Loucy (cell line): Measurements from ENCODE around the gene CACNA2D3.

Source experiments
- H2AFZ ChIP-seq: fragments of 200-600 bp; sonication (generic); 2 replicates; pipeline ENCODE4 v1.6.0; 2016; ENCODE audit warnings: antibody characterized with exemption, mild to moderate bottlenecking, low read length, moderate library complexity
- H3F3A ChIP-seq: fragments of 200-600 bp; 2 replicates; pipeline ENCODE4 v1.6.0; 2016; ENCODE audit warnings: antibody characterized with exemption, low read depth, mild to moderate bottlenecking
- H3K27me3 ChIP-seq: fragments of 200-600 bp; sonication (generic); 2 replicates; pipeline ENCODE4 v1.6.1; 2014; ENCODE audit warnings: low read length, mild to moderate bottlenecking; ENCODE audit not compliant: insufficient read depth, poor library complexity, severe bottlenecking
- H3K36me3 ChIP-seq: fragments of 200-600 bp; sonication (generic); 2 replicates; pipeline ENCODE4 v1.6.1; 2016; ENCODE audit warnings: low read length; ENCODE audit not compliant: insufficient read depth
- H3K4me1 ChIP-seq: fragments of 200-600 bp; sonication (generic); 2 replicates; pipeline ENCODE4 v1.5.1; 2014; ENCODE audit warnings: low read length, mild to moderate bottlenecking; ENCODE audit not compliant: insufficient read depth, poor library complexity, severe bottlenecking
- H3K4me2 ChIP-seq: fragments of 200-600 bp; sonication (generic); 2 replicates; pipeline ENCODE4 v1.6.0; 2014; ENCODE audit warnings: antibody characterized with exemption, low read length, low read depth, mild to moderate bottlenecking; ENCODE audit not compliant: poor library complexity, severe bottlenecking
- H3K4me3 ChIP-seq: fragments of 200-600 bp; sonication (generic); 2 replicates; pipeline ENCODE4 v1.5.1; 2014; ENCODE audit warnings: low read length, mild to moderate bottlenecking, mixed read lengths; ENCODE audit not compliant: poor library complexity, severe bottlenecking
- H3K79me2 ChIP-seq: fragments of 200-600 bp; sonication (generic); 2 replicates; pipeline ENCODE4 v1.6.1; 2014; ENCODE audit warnings: low read length; ENCODE audit not compliant: insufficient read depth
- H3K9ac ChIP-seq: fragments of 200-600 bp; sonication (generic); 2 replicates; pipeline ENCODE4 v1.6.0; 2014; ENCODE audit warnings: mild to moderate bottlenecking, low read depth, low read length, moderate library complexity; ENCODE audit not compliant: poor library complexity, severe bottlenecking
- H3K9me2 ChIP-seq: fragments of 200-600 bp; sonication (generic); replicated peaks from 2 replicates; pipeline ENCODE4 v1.6.1; 2016; ENCODE audit warnings: low read depth, low read length, mixed read lengths
- H3K9me3 ChIP-seq: fragments of 200-600 bp; sonication (generic); 2 replicates; pipeline ENCODE4 v1.6.1; 2014; ENCODE audit warnings: mild to moderate bottlenecking, antibody characterized with exemption, low read length, low read depth; ENCODE audit not compliant: insufficient read depth
- H4K20me1 ChIP-seq: fragments of 200-600 bp; sonication (generic); 2 replicates; pipeline ENCODE4 v1.6.0; 2014; ENCODE audit warnings: antibody characterized with exemption, low read length, mild to moderate bottlenecking; ENCODE audit not compliant: insufficient read depth, poor library complexity, severe bottlenecking
- CTCF ChIP-seq: fragments of 200-600 bp; sonication (generic); conservative IDR thresholded peaks from 2 replicates; pipeline ENCODE4 v1.5.1; 2014; ENCODE audit warnings: mild to moderate bottlenecking, antibody characterized with exemption, low read length
- EZH2phosphoT487 ChIP-seq: fragments of 200-600 bp; IDR thresholded peaks from 2 replicates; pipeline ENCODE4 v1.6.1; 2018; ENCODE audit warnings: antibody characterized with exemption, mild to moderate bottlenecking, moderate library complexity, borderline replicate concordance

CACNA2D3 gene

GRCh38 chr3:54772051-54772450, 649.7 kb downstream of the CACNA2D3 start:
- Histone ChIP-seq H3F3A (no peaks in the 10 kb centered on the region), H3K9ac (no peak overlapping the region), H3K4me3 (no peak overlapping the region), H3K9me3 (no peaks in the 10 kb centered on the region), H3K4me1 (no peaks in the 10 kb centered on the region), H3K36me3 (no peaks in the 10 kb centered on the region), H3K9me2 (no peaks in the 10 kb centered on the region), H3K27me3 (no peaks in the 10 kb centered on the region), H2AFZ (no peak overlapping the region), H3K79me2 (no peaks in the 10 kb centered on the region), H3K4me2 (no peak overlapping the region), H4K20me1 (no peaks in the 10 kb centered on the region)
- TF ChIP-seq CTCF (no peak), EZH2phosphoT487 (no peak)

- Histone ChIP-seq H4K20me1 (no peaks in the 10 kb centered on the region), H3K4me1 (no peaks in the 10 kb centered on the region), H3K4me3 (no peak overlapping the region), H2AFZ (no peak overlapping the region), H3F3A (no peaks in the 10 kb centered on the region), H3K9me3 (no peaks in the 10 kb centered on the region), H3K79me2 (no peaks in the 10 kb centered on the region), H3K36me3 (no peaks in the 10 kb centered on the region), H3K9me2 (no peaks in the 10 kb centered on the region), H3K27me3 (no peaks in the 10 kb centered on the region), H3K4me2 (no peak overlapping the region), H3K9ac (no peak overlapping the region)
- TF ChIP-seq CTCF (no peak), EZH2phosphoT487 (no peak)
Observed at GRCh38 chr3:54772746-54773145, 650.4 kb downstream of the CACNA2D3 start.

GRCh38 chr3:54773271-54773670, 650.9 kb downstream of the CACNA2D3 start:
- H3K9me3 ChIP-seq: no peaks in the 10 kb centered on the region

More at GRCh38 chr3:54773271-54773670, 650.9 kb downstream of the CACNA2D3 start:
- no peak for TF ChIP-seq CTCF
- no peak for TF ChIP-seq EZH2phosphoT487
- no peak overlapping the region for H3K9ac ChIP-seq
- no peak overlapping the region for H2AFZ ChIP-seq
- no peaks in the 10 kb centered on the region for H3F3A ChIP-seq
- H3K4me3 ChIP-seq: no peak overlapping the region
- no peaks in the 10 kb centered on the region for H3K27me3 ChIP-seq
- no peaks in the 10 kb centered on the region for H3K9me2 ChIP-seq
- no peak overlapping the region for H3K4me2 ChIP-seq
- H3K4me1 ChIP-seq: no peaks in the 10 kb centered on the region
- H3K36me3 ChIP-seq: no peaks in the 10 kb centered on the region
- H3K79me2 ChIP-seq: no peaks in the 10 kb centered on the region
- no peaks in the 10 kb centered on the region for H4K20me1 ChIP-seq
